ENCODE results near the gene KIAA1671. TPM values are rescaled to one million over a fixed set of nuclear protein-coding genes. Genes with fewer than 3 reads are reported as not detected.

Gene KIAA1671
- total and polyA plus RNA-seq, 2 of the 4 experiments (the other 2 are of a cell fraction) = 0.02 TPM; not detected in 1

DNA sequence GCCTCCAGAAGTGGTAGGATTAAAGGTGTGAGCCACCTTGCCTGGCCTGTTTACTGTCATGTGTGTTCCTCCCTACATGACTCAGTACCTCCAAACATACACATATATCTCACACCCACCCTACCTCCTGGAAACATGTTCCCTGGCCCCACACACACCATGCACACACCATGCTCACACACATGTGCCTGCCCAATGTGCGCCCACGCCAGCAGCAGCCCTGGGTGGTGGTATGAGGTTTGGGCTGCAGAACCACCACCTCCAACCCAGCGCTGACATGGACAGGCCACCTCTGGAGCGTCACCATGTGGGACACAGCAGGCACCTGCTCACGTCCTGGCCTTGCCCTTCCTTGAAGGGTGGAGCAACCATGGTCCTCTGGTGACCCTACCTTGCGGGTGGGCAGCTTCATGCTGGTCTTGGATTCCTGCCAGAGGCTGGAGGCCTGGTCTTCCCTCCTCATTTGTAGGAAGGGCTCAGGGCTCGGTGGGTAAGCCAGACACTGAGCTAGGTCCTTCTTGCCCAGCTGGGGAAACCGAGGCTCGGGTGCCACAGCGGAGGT is 37.9 kb downstream of the KIAA1671 start:
- H2BK15ac ChIP-seq (ENCODE audit: low read depth, low read length) = no peak overlapping the region
- H4K5ac ChIP-seq (ENCODE audit: low read depth, low read length) = no peak overlapping the region
- BruUV-seq (replicated peaks) = no TSS peak
- H3K9ac ChIP-seq (ENCODE audit: low read depth, low read length) = no peak overlapping the region
- no peak overlapping the region for H3K14ac ChIP-seq (replicated peaks; ENCODE audit: low read depth, low read length)
- H3K27ac ChIP-seq (ENCODE audit: insufficient read depth, low read length) = no peak overlapping the region
- ChIA-PET POLR2A (ENCODE audit: unreplicated experiment) (no interaction called here), CTCF (interaction anchor here (1.2 kb wide), 1 partner anchor 59 kb away, joined by 3 read pairs; no protein-coding TSS in a partner anchor)
- no peaks in the 10 kb centered on the region for H3K79me1 ChIP-seq (ENCODE audit: low read depth in 1 of 2, low read length in 2 of 2)
- no peak overlapping the region for H2BK120ac ChIP-seq (ENCODE audit: low read depth, low read length)
- no peak for ATAC-seq (ENCODE audit: low read depth)
- H3K9me1 ChIP-seq (ENCODE audit: insufficient read depth, low read length) = no peaks in the 10 kb centered on the region
- no peak overlapping the region for H2AK5ac ChIP-seq (ENCODE audit: low read depth, low read length)
- H3K9me3 ChIP-seq (ENCODE audit: control insufficient read depth, insufficient read depth, low read length) = no peaks in the 10 kb centered on the region
- no peak overlapping the region for H3K4me3 ChIP-seq (ENCODE audit: insufficient read depth, low read depth, low read length)
- H3K18ac ChIP-seq (ENCODE audit: low read depth, low read length) = no peak overlapping the region
- H3K36me3 ChIP-seq (ENCODE audit: control insufficient read depth, insufficient read depth, low read length) = no peaks in the 10 kb centered on the region
- DNase-seq = no peak
- H3K23ac ChIP-seq (ENCODE audit: low read depth, low read length) = no peak overlapping the region
- no peak overlapping the region for H2BK20ac ChIP-seq (ENCODE audit: low read depth, low read length)
- H4K8ac ChIP-seq (ENCODE audit: low read depth in 2 of 2, low read length in 2 of 2) = no peak overlapping the region
- intact Hi-C loops (cut with micrococcal nuclease) (no loop called here), dilution Hi-C loops (cut with HindIII; ENCODE audit: low sequenced_read_pairs, unreplicated experiment) (no loop called here), in situ Hi-C loops (cut with MboI; ENCODE audit: low sequenced_read_pairs) (no loop called here)
- H2AK9ac ChIP-seq (replicated peaks; ENCODE audit: low read depth, low read length, poor library complexity) = no peak overlapping the region
- H4K91ac ChIP-seq (ENCODE audit: insufficient read depth, low read depth, low read length) = no peak overlapping the region
- no peaks in the 10 kb centered on the region for H3K4me1 ChIP-seq (ENCODE audit: control insufficient read depth, insufficient read depth, low read length)
- no peak overlapping the region for H2BK5ac ChIP-seq (ENCODE audit: low read depth, low read length, poor library complexity, severe bottlenecking)
- no peaks in the 10 kb centered on the region for H3K27me3 ChIP-seq (ENCODE audit: control insufficient read depth, insufficient read depth, low read length)
- no peak overlapping the region for H2AFZ ChIP-seq (replicated peaks; ENCODE audit: low read length, poor library complexity)
- H3K56ac ChIP-seq (ENCODE audit: extremely low read depth, insufficient read depth, low read length) = no peak overlapping the region
- WGBS, 2 experiments (ENCODE audit: extremely low coverage in 2 of 2, insufficient read length in 1 of 2) = 80% methylated on average over 5 of the region's 10 CpGs; no CpG with 5 or more reads in 1 of the 2 experiments
- no peaks in the 10 kb centered on the region for H4K20me1 ChIP-seq (ENCODE audit: insufficient read depth, low read length)
- TF ChIP-seq, protein P1, sequence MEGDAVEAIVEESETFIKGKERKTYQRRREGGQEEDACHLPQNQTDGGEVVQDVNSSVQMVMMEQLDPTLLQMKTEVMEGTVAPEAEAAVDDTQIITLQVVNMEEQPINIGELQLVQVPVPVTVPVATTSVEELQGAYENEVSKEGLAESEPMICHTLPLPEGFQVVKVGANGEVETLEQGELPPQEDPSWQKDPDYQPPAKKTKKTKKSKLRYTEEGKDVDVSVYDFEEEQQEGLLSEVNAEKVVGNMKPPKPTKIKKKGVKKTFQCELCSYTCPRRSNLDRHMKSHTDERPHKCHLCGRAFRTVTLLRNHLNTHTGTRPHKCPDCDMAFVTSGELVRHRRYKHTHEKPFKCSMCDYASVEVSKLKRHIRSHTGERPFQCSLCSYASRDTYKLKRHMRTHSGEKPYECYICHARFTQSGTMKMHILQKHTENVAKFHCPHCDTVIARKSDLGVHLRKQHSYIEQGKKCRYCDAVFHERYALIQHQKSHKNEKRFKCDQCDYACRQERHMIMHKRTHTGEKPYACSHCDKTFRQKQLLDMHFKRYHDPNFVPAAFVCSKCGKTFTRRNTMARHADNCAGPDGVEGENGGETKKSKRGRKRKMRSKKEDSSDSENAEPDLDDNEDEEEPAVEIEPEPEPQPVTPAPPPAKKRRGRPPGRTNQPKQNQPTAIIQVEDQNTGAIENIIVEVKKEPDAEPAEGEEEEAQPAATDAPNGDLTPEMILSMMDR (conservative IDR thresholded peaks at IDR 0.05; ENCODE audit: low read depth, low read length) = no peak
- TF ChIP-seq MXI1 (IDR thresholded peaks at IDR 0.05; ENCODE audit: borderline replicate concordance, low read depth, low read length) = no peak
- TF ChIP-seq, protein P2, sequence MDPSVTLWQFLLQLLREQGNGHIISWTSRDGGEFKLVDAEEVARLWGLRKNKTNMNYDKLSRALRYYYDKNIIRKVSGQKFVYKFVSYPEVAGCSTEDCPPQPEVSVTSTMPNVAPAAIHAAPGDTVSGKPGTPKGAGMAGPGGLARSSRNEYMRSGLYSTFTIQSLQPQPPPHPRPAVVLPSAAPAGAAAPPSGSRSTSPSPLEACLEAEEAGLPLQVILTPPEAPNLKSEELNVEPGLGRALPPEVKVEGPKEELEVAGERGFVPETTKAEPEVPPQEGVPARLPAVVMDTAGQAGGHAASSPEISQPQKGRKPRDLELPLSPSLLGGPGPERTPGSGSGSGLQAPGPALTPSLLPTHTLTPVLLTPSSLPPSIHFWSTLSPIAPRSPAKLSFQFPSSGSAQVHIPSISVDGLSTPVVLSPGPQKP (IDR thresholded peaks at IDR 0.05; ENCODE audit: borderline replicate concordance, low read depth, low read length) = no peak
- H3K4me2 ChIP-seq (ENCODE audit: low read depth, low read length) = no peak overlapping the region
- H3K4ac ChIP-seq (ENCODE audit: low read depth, low read length) = no peak overlapping the region
